Measurements from ENCODE around the gene SMIM44.

GRCh38 chr19:3433313-3433712 is 49.9 kb downstream of the SMIM44 start:
- TF ChIP-seq CTCF (IDR thresholded peaks at IDR 0.05): no peak
- no peak for TF ChIP-seq EZH2 (IDR thresholded peaks at IDR 0.05; ENCODE audit: borderline replicate concordance, insufficient read depth, low read depth, low read length, poor library complexity, severe bottlenecking)

Data from B cell (primary cell).